Measurements from ENCODE around the gene ITPR3. TPM values are rescaled to one million over a fixed set of nuclear protein-coding genes. Genes with fewer than 3 reads are reported as not detected.

Gene ITPR3
- total RNA-seq, 1 donor from 2014 or later = 6.9 TPM

GRCh38 chr6:33705955-33706725, 85.0 kb downstream of the ITPR3 start:
- DNase-seq (ENCODE audit: low spot score) = no peak
- intact Hi-C loops (cut with DNase I) = no loop called here

- intact Hi-C loops (cut with DNase I) = no loop called here
- no peak for DNase-seq (ENCODE audit: low spot score)
Observed at GRCh38 chr6:33707771-33708170, 86.6 kb downstream of the ITPR3 start.

GRCh38 chr6:33708516-33709204, 87.5 kb downstream of the ITPR3 start:
- intact Hi-C loops (cut with DNase I) = no loop called here

GRCh38 chr6:33709605-33710295, 88.6 kb downstream of the ITPR3 start:
- DNase-seq (ENCODE audit: low spot score) = no peak
- intact Hi-C loops (cut with DNase I) = loop anchor here (2.0 kb wide), 1 partner anchor 51 kb away; no protein-coding TSS in a partner anchor

More at GRCh38 chr6:33708516-33709204, 87.5 kb downstream of the ITPR3 start:
- DNase-seq (ENCODE audit: low spot score) = no peak

- intact Hi-C loops (cut with DNase I) = loop anchor here (2.0 kb wide), 1 partner anchor 50 kb away; no protein-coding TSS in a partner anchor
- DNase-seq (ENCODE audit: low spot score) = no peak
Observed at GRCh38 chr6:33710296-33711121, 89.4 kb downstream of the ITPR3 start.

- intact Hi-C loops (cut with DNase I) = loop anchor here (2.0 kb wide), 1 partner anchor 49 kb away; no protein-coding TSS in a partner anchor
- DNase-seq (ENCODE audit: low spot score) = peak; percentile 99
Observed at GRCh38 chr6:33711140-33712129, 90.3 kb downstream of the ITPR3 start, which contains the start of gene UQCC2. Gene UQCC2, minus strand, starts transcription at chr6:33711700. Its CDS starts 14 bp downstream, at chr6:33711686.

GRCh38 chr6:33712914-33713313, 91.8 kb downstream of the ITPR3 start:
- intact Hi-C loops (cut with DNase I) = no loop called here
- DNase-seq (ENCODE audit: low spot score) = no peak

- intact Hi-C loops (cut with DNase I) = no loop called here
- no peak for DNase-seq (ENCODE audit: low spot score)
Observed at GRCh38 chr6:33713786-33714185, 92.7 kb downstream of the ITPR3 start.

GRCh38 chr6:33714385-33715040, 93.4 kb downstream of the ITPR3 start:
- intact Hi-C loops (cut with DNase I) = no loop called here
- no peak for DNase-seq (ENCODE audit: low spot score)

GRCh38 chr6:33716379-33716778, 95.3 kb downstream of the ITPR3 start:
- intact Hi-C loops (cut with DNase I) = no loop called here
- no peak for DNase-seq (ENCODE audit: low spot score)

- DNase-seq (ENCODE audit: low spot score) = no peak
- intact Hi-C loops (cut with DNase I) = no loop called here
Observed at GRCh38 chr6:33716890-33717632, 95.9 kb downstream of the ITPR3 start.

GRCh38 chr6:33717934-33718455, 96.9 kb downstream of the ITPR3 start:
- intact Hi-C loops (cut with DNase I) = no loop called here

GRCh38 chr6:33718713-33719112, 97.6 kb downstream of the ITPR3 start:
- intact Hi-C loops (cut with DNase I) = no loop called here
- DNase-seq (ENCODE audit: low spot score) = no peak

More at GRCh38 chr6:33717934-33718455, 96.9 kb downstream of the ITPR3 start:
- no peak for DNase-seq (ENCODE audit: low spot score)

- intact Hi-C loops (cut with DNase I) = no loop called here
- no peak for DNase-seq (ENCODE audit: low spot score)
Observed at GRCh38 chr6:33719326-33719987, 98.3 kb downstream of the ITPR3 start.

GRCh38 chr6:33720998-33721397, 99.9 kb downstream of the ITPR3 start:
- intact Hi-C loops (cut with DNase I) = no loop called here
- no peak for DNase-seq (ENCODE audit: low spot score)

- intact Hi-C loops (cut with DNase I) = no loop called here
- no peak for DNase-seq (ENCODE audit: low spot score)
Observed at GRCh38 chr6:33721508-33721907, 100.4 kb downstream of the ITPR3 start.

Data from cardiac septum (tissue), 1 donor.